K562 (cell line): ENCODE data around the gene BDH1. TPM values are rescaled to one million over a fixed set of nuclear protein-coding genes. Genes with fewer than 3 reads are reported as not detected.

ENCODE experiments used
- ATAC-seq: fragments of 200-7000 bp; cut with Tn5 transposase; 3 replicates; pipeline ENCODE4 v1.9.1; 2020; ENCODE audit warnings: moderate library complexity
- BruUV-seq: library from RNA; stranded (reverse); fragments of 400-500 nt; replicated peaks from 2 replicates; lab custom pipeline; 2021; lab: Mats Ljungman, UMichigan
- CTCF ChIA-PET: fragments of 300-600 bp; formaldehyde crosslinking; extraction: SDS; loops from one replicate; lab custom pipeline; 2021; ENCODE audit warnings: low intra/inter-chr PET ratio; lab: Yijun Ruan, JAX
- POLR2A ChIA-PET: fragments of 300-600, 350-650 bp; sonication (Branson Sonifier 250); formaldehyde crosslinking; extraction: SDS; loops from one replicate; lab custom pipeline; 2021; ENCODE audit warnings: antibody characterized with exemption, inconsistent platforms; lab: Yijun Ruan, JAX
- DNase-seq, 4 experiments: peaks; one replicate each; pipeline versions ENCODE4 v3.0.0 to v3.0.0-alpha.2; 2011 to 2018; ENCODE audit warnings: low spot score in 3 of 4, mixed read lengths in 3 of 4; ENCODE audit errors: extremely low read depth in 1 of 4
- FAIRE-seq: peaks from 2 replicates; lab custom pipeline; 2011; peaks lifted over from hg19 to GRCh38; lab: Jason Lieb, UNC
- H2AFZ ChIP-seq: 2 replicates; pipeline ENCODE4 v1.6.0; 2011; ENCODE audit warnings: low read depth, low read length, control low read depth, inconsistent platforms
- H3K27ac ChIP-seq: fragments of 200-600 bp; 3 replicates; pipeline ENCODE4 v1.8.0; 2011; ENCODE audit warnings: low read depth, mild to moderate bottlenecking, control low read depth, inconsistent platforms, low read length, moderate library complexity, mixed read lengths; ENCODE audit errors: extremely low read depth
- H3K27me3 ChIP-seq, 2 experiments: fragments of 300-600 bp in 1 of 2; 2 replicates in 1 of 2; 3 replicates in 1 of 2; pipeline versions ENCODE4 v1.6.0 to v1.8.0; 2011; ENCODE audit warnings: inconsistent platforms in 2 of 2, low read length in 2 of 2, mild to moderate bottlenecking in 1 of 2, mixed read lengths in 1 of 2, moderate library complexity in 1 of 2; ENCODE audit not compliant: control insufficient read depth in 2 of 2, insufficient read depth in 2 of 2
- H3K36me3 ChIP-seq: fragments of 300-600 bp; 3 replicates; pipeline ENCODE4 v1.8.0; 2011; ENCODE audit warnings: mild to moderate bottlenecking, low read length, inconsistent platforms; ENCODE audit not compliant: control insufficient read depth, insufficient read depth
- H3K4me1 ChIP-seq, 2 experiments: fragments of 200-600 bp in 1 of 2; replicated peaks in 1 of 2; 2 replicates in 1 of 2; 3 replicates in 1 of 2; pipeline versions ENCODE4 v1.5.1 to v1.8.0; 2011; ENCODE audit warnings: inconsistent platforms in 2 of 2, low read length in 2 of 2, mild to moderate bottlenecking in 1 of 2, mixed read lengths in 1 of 2, moderate library complexity in 1 of 2; ENCODE audit not compliant: control insufficient read depth in 2 of 2, insufficient read depth in 2 of 2
- H3K4me2 ChIP-seq: 2 replicates; pipeline ENCODE4 v1.6.1; 2011; ENCODE audit warnings: low read length, control low read depth, inconsistent platforms, mixed read lengths; ENCODE audit not compliant: insufficient read depth
- H3K4me3 ChIP-seq: fragments of 200-600 bp; sonication (generic), shearing (Covaris generic); 2 replicates; pipeline ENCODE4 v1.5.1; 2016; ENCODE audit warnings: control low read depth, inconsistent platforms
- H3K79me2 ChIP-seq: fragments of 200-600 bp; 3 replicates; pipeline ENCODE4 v1.8.0; 2011; ENCODE audit warnings: low read length, inconsistent platforms; ENCODE audit not compliant: control insufficient read depth, insufficient read depth
- H3K9ac ChIP-seq, 2 experiments: 2 replicates each; pipeline versions ENCODE4 v1.6.0 to v1.6.1; 2011; ENCODE audit warnings: low read depth in 2 of 2, low read length in 2 of 2, control low read depth in 1 of 2, inconsistent platforms in 1 of 2, mild to moderate bottlenecking in 1 of 2, mixed read lengths in 1 of 2; ENCODE audit not compliant: insufficient read depth in 1 of 2
- H3K9me1 ChIP-seq: one replicate; pipeline ENCODE4 v1.6.0; 2011; ENCODE audit warnings: inconsistent platforms, mild to moderate bottlenecking, low read length, moderate library complexity; ENCODE audit not compliant: control insufficient read depth, insufficient read depth
- H3K9me3 ChIP-seq: replicated peaks from 2 replicates; pipeline ENCODE4 v1.5.1; 2011; ENCODE audit warnings: low read depth, low read length, inconsistent platforms; ENCODE audit not compliant: control insufficient read depth, insufficient read depth
- H4K20me1 ChIP-seq: replicated peaks from 2 replicates; pipeline ENCODE4 v1.6.1; 2011; ENCODE audit warnings: low read length, inconsistent platforms, mixed read lengths; ENCODE audit not compliant: control insufficient read depth, insufficient read depth
- ETS2 ChIP-seq: IDR thresholded peaks from 2 replicates; pipeline ENCODE4 v1.6.1; 2016; ENCODE audit warnings: borderline replicate concordance, missing genetic modification characterization, mild to moderate bottlenecking, moderate library complexity, missing compliant biosample characterization; ENCODE audit not compliant: poor library complexity, severe bottlenecking
- HDAC3 ChIP-seq: fragments of 450-650 bp; IDR thresholded peaks from 2 replicates; pipeline ENCODE4 v1.6.1; 2018; ENCODE audit warnings: borderline replicate concordance, mild to moderate bottlenecking, moderate library complexity; ENCODE audit not compliant: partially characterized antibody
- HNRNPK ChIP-seq: fragments of 200-400 bp; formaldehyde crosslinking; IDR thresholded peaks from one replicate; pipeline ENCODE4 v1.6.1; 2018; ENCODE audit warnings: mild to moderate bottlenecking, low read depth, low read length; ENCODE audit not compliant: poor library complexity, severe bottlenecking
- LARP7 ChIP-seq: fragments of 450-650 bp; IDR thresholded peaks from 2 replicates; pipeline ENCODE4 v1.6.1; 2016
- MXD1 ChIP-seq: fragments of 250-450 bp; sonication (Bioruptor Pico); IDR thresholded peaks from 2 replicates; pipeline ENCODE4 v1.8.0; 2021; ENCODE audit warnings: borderline replicate concordance, mild to moderate bottlenecking, moderate library complexity; ENCODE audit not compliant: poor library complexity, severe bottlenecking
- NFE2 ChIP-seq: IDR thresholded peaks from 2 replicates; pipeline ENCODE4 v1.6.1; 2014; ENCODE audit warnings: antibody characterized with exemption, low read depth
- PTTG1 ChIP-seq: fragments of 450-650 bp; IDR thresholded peaks from 2 replicates; pipeline ENCODE4 v1.6.1; 2016; ENCODE audit warnings: low read depth, mild to moderate bottlenecking, missing genetic modification characterization, missing compliant biosample characterization
- SPI1 ChIP-seq: IDR thresholded peaks from 2 replicates; pipeline ENCODE4 v1.6.1; 2011; ENCODE audit warnings: low read depth, low read length, control low read depth, borderline replicate concordance
- ZNF133 ChIP-seq: fragments of 250-450 bp; sonication (Bioruptor Pico); IDR thresholded peaks from 2 replicates; pipeline ENCODE4 v1.4.0; 2020; ENCODE audit warnings: mild to moderate bottlenecking
- ZNF347 ChIP-seq: fragments of 450-650 bp; formaldehyde crosslinking; IDR thresholded peaks from 2 replicates; pipeline ENCODE4 v1.4.0; 2020; ENCODE audit warnings: low read depth, mild to moderate bottlenecking, moderate library complexity
- ZNF79 ChIP-seq: fragments of 250-450 bp; sonication (Bioruptor Pico); IDR thresholded peaks from 2 replicates; pipeline ENCODE4 v1.4.0; 2020; ENCODE audit warnings: low read depth, mild to moderate bottlenecking, moderate library complexity
- WGBS: fragments of 100-300 bp; shearing (Covaris generic); methylation state at CpG from one replicate; pipeline ENCODE4 v1.1.6; 2016; ENCODE audit warnings: low coverage, mixed read lengths; ENCODE audit not compliant: insufficient coverage; ENCODE audit errors: missing lambda C conversion rate; 5-methylcytosine and 5-hydroxymethylcytosine counted together
- in situ Hi-C: fragments of 300-500 bp; cut with MboI; formaldehyde crosslinking; loops from 4 replicates; pipeline ENCODE4 v1.15.0; 2018; ENCODE audit warnings: inconsistent platforms, mixed read lengths
- intact Hi-C: fragments of 100-400 bp; cut with micrococcal nuclease; formaldehyde crosslinking; loops from 2 replicates; pipeline ENCODE4 v1.14.2; 2022
- polyA plus RNA-seq, 8 experiments: library from polyadenylated mRNA; depleted of rRNA in 4 of 8; stranded (reverse) in 5 of 8; unstranded in 3 of 8; fragments of >200 nt; fragmentation: Nextera tagmentation in 2 of 8; fragmentation: Illumina TruSeq in 1 of 8; extraction: Ambion mirVana in 2 of 8; extraction: Trizol in 1 of 8; gene quantifications; 2 replicates each; pipeline versions ENCODE4 v1.2.1 to v1.2.3, GENCODE V29; 2011 to 2014; ENCODE audit warnings: inconsistent platforms in 1 of 8, missing spikeins in 1 of 8
- total RNA-seq, 7 experiments: library from RNA; depleted of rRNA in 6 of 7; stranded (reverse); fragments of >200 nt in 6 of 7; fragmentation: Illumina TruSeq in 2 of 7; extraction: Trizol in 2 of 7; gene quantifications; 2 replicates each; pipeline versions ENCODE4 v1.2.1 to v1.2.3, GENCODE V29; 2011 to 2021; ENCODE audit warnings: low replicate concordance in 1 of 7

Gene BDH1
- total and polyA plus RNA-seq, 9 of the 15 experiments (the other 6 are each of a cell fraction or from before 2014, with no cell fraction given) = 0.07 to 0.89 (median 0.12) TPM; not detected in 3

- DNase-seq = no peak
- Histone ChIP-seq H3K4me1 (peaks cover 20 to 23% of the 10 kb centered on the region in 2 experiments; a peak in 4 of 5 replicates), H3K9me3 (no peaks in the 10 kb centered on the region), H3K4me2 (no peak overlapping the region), H3K9ac (no peak overlapping the region), H3K27ac (no peak overlapping the region), H3K27me3 (no peaks in the 10 kb centered on the region), H4K20me1 (no peaks in the 10 kb centered on the region), H2AFZ (no peak overlapping the region), H3K79me2 (no peaks in the 10 kb centered on the region), H3K9me1 (no peaks in the 10 kb centered on the region), H3K36me3 (no peaks in the 10 kb centered on the region), H3K4me3 (no peak overlapping the region)
- no peak for ATAC-seq
- WGBS = 37% methylated on average over 5 of the region's 5 CpGs
- no peak for FAIRE-seq
- no TSS peak for BruUV-seq
- intact Hi-C loops (no loop called here), in situ Hi-C loops (no loop called here)
- CTCF ChIA-PET = no interaction called here
- POLR2A ChIA-PET = interaction anchor here (1.6 kb wide), 1 partner anchor 17 kb away, joined by 4 read pairs; no protein-coding TSS in a partner anchor
- TF ChIP-seq HNRNPK (no peak), LARP7 (no peak), ZNF347 (CRISPR knock-in tag) (no peak), ZNF133 (CRISPR knock-in tag) (no peak), ZNF79 (CRISPR knock-in tag) (no peak), MXD1 (CRISPR knock-in tag) (no peak), NFE2 (no peak), PTTG1 (no peak), SPI1 (no peak), HDAC3 (no peak), ETS2 (tag) (no peak)
- TF ChIP-seq, all 486 proteins: peak for 0
Observed at GRCh38 chr3:197575362-197575761, 19.6 kb upstream of the BDH1 start.
